ENCODE data around the gene PHPT1.

PHPT1 gene

GRCh38 chr9:136847826-136848392, 1.3 kb upstream of the PHPT1 start:
- DNase-seq (ENCODE audit: low read depth, low spot score): peak; percentile 86

GRCh38 chr9:136848393-136849037, 694 bp upstream of the PHPT1 start:
- no peak for DNase-seq (ENCODE audit: low read depth, low spot score)

- no peak for DNase-seq (ENCODE audit: low read depth, low spot score)
Observed at GRCh38 chr9:136849960-136850865, 1.0 kb downstream of the PHPT1 start.

GRCh38 chr9:136850866-136851775, 1.9 kb downstream of the PHPT1 start:
- DNase-seq (ENCODE audit: low read depth, low spot score): no peak

- DNase-seq (ENCODE audit: low read depth, low spot score): no peak
Observed at GRCh38 chr9:136851941-136852663, 2.9 kb downstream of the PHPT1 start, which contains the start of gene MAMDC4. MAMDC4 (plus strand) TSS chr9:136852346; CDS start chr9:136852417, 71 bp downstream.

GRCh38 chr9:136852664-136853595, 3.7 kb downstream of the PHPT1 start:
- no peak for DNase-seq (ENCODE audit: low read depth, low spot score)

GRCh38 chr9:136853596-136854112, 4.4 kb downstream of the PHPT1 start:
- DNase-seq (ENCODE audit: low read depth, low spot score): peak; percentile 3

- DNase-seq (ENCODE audit: low read depth, low spot score): no peak
Observed at GRCh38 chr9:136854113-136854841, 5.1 kb downstream of the PHPT1 start.

- DNase-seq (ENCODE audit: low read depth, low spot score): no peak
Observed at GRCh38 chr9:136854842-136855460, 5.7 kb downstream of the PHPT1 start.

GRCh38 chr9:136855461-136856078, 6.4 kb downstream of the PHPT1 start:
- DNase-seq (ENCODE audit: low read depth, low spot score): no peak

GRCh38 chr9:136856079-136856476, 6.9 kb downstream of the PHPT1 start:
- DNase-seq (ENCODE audit: low read depth, low spot score): no peak

GRCh38 chr9:136856541-136857141, 7.4 kb downstream of the PHPT1 start:
- DNase-seq (ENCODE audit: low read depth, low spot score): no peak

- peak; percentile 10 for DNase-seq (ENCODE audit: low read depth, low spot score)
Observed at GRCh38 chr9:136857166-136857565, 8.0 kb downstream of the PHPT1 start.

- no peak for DNase-seq (ENCODE audit: low read depth, low spot score)
Observed at GRCh38 chr9:136857581-136858412, 8.6 kb downstream of the PHPT1 start.

GRCh38 chr9:136858452-136858843, 9.2 kb downstream of the PHPT1 start:
- no peak for DNase-seq (ENCODE audit: low read depth, low spot score)
